GM21786 (cell line): ENCODE data around the gene LCE1F.

Experiments
- ATAC-seq: cut with Tn5 transposase; IDR thresholded peaks from one replicate; pipeline ENCODE4 v1.9.1; 2021; ENCODE audit not compliant: unreplicated experiment

The LCE1F gene

GRCh38 chr1:152770411-152770810, 4.5 kb upstream of the LCE1F start:
- ATAC-seq, result no peak

- no peak for ATAC-seq
Measured at GRCh38 chr1:152776361-152776760, 1.4 kb downstream of the LCE1F start.

GRCh38 chr1:152777510-152778137, 2.7 kb downstream of the LCE1F start:
- ATAC-seq, result no peak

- no peak for ATAC-seq
Measured at GRCh38 chr1:152783095-152783494, 8.2 kb downstream of the LCE1F start.

GRCh38 chr1:152786077-152786476, 11.1 kb downstream of the LCE1F start, which contains the start of gene LCE1E:
Gene LCE1E (plus strand): TSS chr1:152786257. CDS start chr1:152787300, 1,043 bp downstream.
- ATAC-seq, result no peak

GRCh38 chr1:152795686-152796085, 20.7 kb downstream of the LCE1F start:
- no peak for ATAC-seq

- ATAC-seq, result no peak
Measured at GRCh38 chr1:152796421-152796820, 21.5 kb downstream of the LCE1F start, which contains the start of gene LCE1D. Gene LCE1D (plus strand): TSS chr1:152796721. CDS start chr1:152797795, 1,074 bp downstream.

- ATAC-seq, result no peak
Measured at GRCh38 chr1:152801333-152801732, 26.4 kb downstream of the LCE1F start.

- no peak for ATAC-seq
Measured at GRCh38 chr1:152806576-152806975, 31.6 kb downstream of the LCE1F start, which contains the start of gene LCE1C. Gene LCE1C (minus strand): TSS chr1:152806651. CDS start chr1:152805478, 1,173 bp downstream.

- ATAC-seq, result no peak
Measured at GRCh38 chr1:152811050-152811449, 36.1 kb downstream of the LCE1F start.

GRCh38 chr1:152811671-152812070, 36.7 kb downstream of the LCE1F start, which contains the start of gene LCE1B:
Gene LCE1B (plus strand): TSS chr1:152811971. CDS start chr1:152812447, 476 bp downstream.
- no peak for ATAC-seq

- ATAC-seq, result no peak
Measured at GRCh38 chr1:152817309-152817708, 42.4 kb downstream of the LCE1F start.

- ATAC-seq, result no peak
Measured at GRCh38 chr1:152823294-152823693, 48.4 kb downstream of the LCE1F start.

- no peak for ATAC-seq
Measured at GRCh38 chr1:152824964-152825363, 50.0 kb downstream of the LCE1F start.
